ENCODE data around the gene SEC14L3. TPM values are rescaled to one million over a fixed set of nuclear protein-coding genes. Genes with fewer than 3 reads are reported as not detected.

SEC14L3 gene
- total RNA-seq, 1 donor from 2014 or later, result not detected

DNA sequence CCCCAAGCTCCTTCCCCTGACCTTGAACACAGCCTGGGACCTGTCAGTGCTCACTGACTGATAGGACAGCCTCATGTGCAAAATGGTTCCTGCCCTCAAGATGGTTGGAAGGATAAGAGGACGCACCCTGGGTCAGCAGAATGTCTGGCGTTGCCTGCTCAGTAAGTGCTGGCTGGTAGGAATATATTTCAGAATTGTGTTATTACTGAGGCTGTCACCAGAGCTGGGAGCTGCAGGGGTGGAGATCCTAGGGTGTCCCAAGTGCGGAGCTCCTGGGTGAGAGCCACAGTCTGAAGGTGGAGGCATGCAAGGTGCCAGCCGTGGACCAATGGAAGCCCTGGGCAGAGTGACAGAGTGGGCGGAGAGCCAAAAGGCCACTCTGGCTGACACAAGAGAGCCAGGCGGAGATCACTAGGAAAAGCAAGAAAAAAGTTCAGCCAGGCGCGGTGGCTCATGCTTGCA is 34.7 kb upstream of the SEC14L3 start:
- H3K36me3 Mint-ChIP-seq (ENCODE audit: unreplicated experiment), result no peaks in the 10 kb centered on the region
- TF ChIP-seq, protein P1, sequence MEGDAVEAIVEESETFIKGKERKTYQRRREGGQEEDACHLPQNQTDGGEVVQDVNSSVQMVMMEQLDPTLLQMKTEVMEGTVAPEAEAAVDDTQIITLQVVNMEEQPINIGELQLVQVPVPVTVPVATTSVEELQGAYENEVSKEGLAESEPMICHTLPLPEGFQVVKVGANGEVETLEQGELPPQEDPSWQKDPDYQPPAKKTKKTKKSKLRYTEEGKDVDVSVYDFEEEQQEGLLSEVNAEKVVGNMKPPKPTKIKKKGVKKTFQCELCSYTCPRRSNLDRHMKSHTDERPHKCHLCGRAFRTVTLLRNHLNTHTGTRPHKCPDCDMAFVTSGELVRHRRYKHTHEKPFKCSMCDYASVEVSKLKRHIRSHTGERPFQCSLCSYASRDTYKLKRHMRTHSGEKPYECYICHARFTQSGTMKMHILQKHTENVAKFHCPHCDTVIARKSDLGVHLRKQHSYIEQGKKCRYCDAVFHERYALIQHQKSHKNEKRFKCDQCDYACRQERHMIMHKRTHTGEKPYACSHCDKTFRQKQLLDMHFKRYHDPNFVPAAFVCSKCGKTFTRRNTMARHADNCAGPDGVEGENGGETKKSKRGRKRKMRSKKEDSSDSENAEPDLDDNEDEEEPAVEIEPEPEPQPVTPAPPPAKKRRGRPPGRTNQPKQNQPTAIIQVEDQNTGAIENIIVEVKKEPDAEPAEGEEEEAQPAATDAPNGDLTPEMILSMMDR (IDR thresholded peaks at IDR 0.05), result no peak
- H3K9me3 Mint-ChIP-seq (ENCODE audit: unreplicated experiment), result no peaks in the 10 kb centered on the region
- H3K27ac Mint-ChIP-seq (ENCODE audit: unreplicated experiment), result no peak overlapping the region
- peaks cover 10% of the 10 kb centered on the region for H3K27me3 Mint-ChIP-seq (ENCODE audit: unreplicated experiment)
- no peak for DNase-seq (ENCODE audit: extremely low spot score, unreplicated experiment)
- no peak overlapping the region for H3K4me3 Mint-ChIP-seq (ENCODE audit: unreplicated experiment)
- H3K4me1 Mint-ChIP-seq (ENCODE audit: unreplicated experiment), result no peaks in the 10 kb centered on the region

DNA sequence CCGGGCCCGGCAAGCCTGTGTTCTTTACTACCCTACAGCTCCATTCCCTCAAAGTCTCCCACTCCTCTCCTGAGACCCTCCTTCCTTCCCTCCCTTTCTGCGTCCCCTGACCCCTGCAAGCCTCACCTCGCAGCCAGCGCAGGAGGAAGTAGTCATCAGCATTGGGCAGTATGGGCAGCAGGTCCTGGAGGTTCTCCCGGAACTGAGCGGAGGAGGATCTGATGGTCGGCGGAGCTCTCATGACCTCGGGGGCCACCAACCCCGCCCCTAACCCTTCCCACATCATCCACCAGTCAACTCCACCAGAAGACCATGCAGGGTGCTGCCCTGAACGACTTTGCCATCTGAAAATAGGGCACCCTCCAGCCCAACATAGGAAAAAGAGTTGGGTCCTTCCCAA is 31.7 kb upstream of the SEC14L3 start:
- Mint-ChIP-seq H3K36me3 (ENCODE audit: unreplicated experiment) (no peaks in the 10 kb centered on the region), H3K4me3 (ENCODE audit: unreplicated experiment) (no peak overlapping the region), H3K4me1 (ENCODE audit: unreplicated experiment) (no peaks in the 10 kb centered on the region), H3K27me3 (ENCODE audit: unreplicated experiment) (peaks cover 16% of the 10 kb centered on the region), H3K27ac (ENCODE audit: unreplicated experiment) (no peak overlapping the region), H3K9me3 (ENCODE audit: unreplicated experiment) (no peaks in the 10 kb centered on the region)
- TF ChIP-seq, protein P1 (IDR thresholded peaks at IDR 0.05), result no peak
- DNase-seq (ENCODE audit: extremely low spot score, unreplicated experiment), result no peak

- H3K36me3 Mint-ChIP-seq (ENCODE audit: unreplicated experiment), result no peaks in the 10 kb centered on the region
- H3K4me3 Mint-ChIP-seq (ENCODE audit: unreplicated experiment), result no peak overlapping the region
- TF ChIP-seq, protein P1 (IDR thresholded peaks at IDR 0.05), result no peak
- no peak overlapping the region for H3K27ac Mint-ChIP-seq (ENCODE audit: unreplicated experiment)
- H3K4me1 Mint-ChIP-seq (ENCODE audit: unreplicated experiment), result no peaks in the 10 kb centered on the region
- no peak for DNase-seq (ENCODE audit: extremely low spot score, unreplicated experiment)
- H3K27me3 Mint-ChIP-seq (ENCODE audit: unreplicated experiment), result peaks cover 20% of the 10 kb centered on the region
- H3K9me3 Mint-ChIP-seq (ENCODE audit: unreplicated experiment), result no peaks in the 10 kb centered on the region
These were observed 31.1 kb upstream of the SEC14L3 start for GRCh38 chr22:30502911-30503310.

- peaks cover 25% of the 10 kb centered on the region for H3K27me3 Mint-ChIP-seq (ENCODE audit: unreplicated experiment)
- TF ChIP-seq, protein P1 (IDR thresholded peaks at IDR 0.05), result no peak
- no peaks in the 10 kb centered on the region for H3K36me3 Mint-ChIP-seq (ENCODE audit: unreplicated experiment)
- DNase-seq (ENCODE audit: extremely low spot score, unreplicated experiment), result no peak
- H3K27ac Mint-ChIP-seq (ENCODE audit: unreplicated experiment), result no peak overlapping the region
- H3K9me3 Mint-ChIP-seq (ENCODE audit: unreplicated experiment), result no peaks in the 10 kb centered on the region
- no peak overlapping the region for H3K4me3 Mint-ChIP-seq (ENCODE audit: unreplicated experiment)
- H3K4me1 Mint-ChIP-seq (ENCODE audit: unreplicated experiment), result no peaks in the 10 kb centered on the region
These were observed 30.3 kb upstream of the SEC14L3 start for GRCh38 chr22:30502153-30502552.

DNA sequence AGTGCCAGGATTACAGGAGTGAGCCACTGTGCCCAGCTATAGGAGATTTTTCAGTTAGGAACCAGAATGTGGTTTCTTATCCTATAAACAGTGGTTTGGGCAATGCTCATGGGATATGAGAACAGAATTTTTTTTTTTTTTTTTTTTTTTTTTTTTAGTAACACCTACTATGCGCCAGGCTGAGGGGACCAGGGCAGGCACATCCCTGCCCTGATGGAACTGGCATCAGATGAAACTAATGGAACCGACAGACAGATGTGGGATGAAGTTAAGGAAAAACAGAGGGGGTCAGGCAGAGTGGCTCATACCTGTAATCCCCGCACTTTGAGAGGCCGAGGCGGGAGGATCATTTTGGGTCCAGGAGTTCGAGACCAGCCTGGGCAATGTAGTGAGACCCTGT is 28.8 kb upstream of the SEC14L3 start:
- Mint-ChIP-seq H3K4me3 (ENCODE audit: unreplicated experiment) (no peak overlapping the region), H3K27me3 (ENCODE audit: unreplicated experiment) (peaks cover 24% of the 10 kb centered on the region), H3K4me1 (ENCODE audit: unreplicated experiment) (no peaks in the 10 kb centered on the region), H3K9me3 (ENCODE audit: unreplicated experiment) (no peaks in the 10 kb centered on the region), H3K27ac (ENCODE audit: unreplicated experiment) (no peak overlapping the region), H3K36me3 (ENCODE audit: unreplicated experiment) (no peaks in the 10 kb centered on the region)
- no peak for DNase-seq (ENCODE audit: extremely low spot score, unreplicated experiment)
- TF ChIP-seq, protein P1 (IDR thresholded peaks at IDR 0.05), result no peak
